Measurements from ENCODE around the gene EPHA6. TPM values are rescaled to one million over a fixed set of nuclear protein-coding genes. Genes with fewer than 3 reads are reported as not detected.

Gene EPHA6
- total and polyA plus RNA-seq, 2 donors (not counting 3 experiments of a cell fraction or from before 2014, with no cell fraction given), result not detected

DNA sequence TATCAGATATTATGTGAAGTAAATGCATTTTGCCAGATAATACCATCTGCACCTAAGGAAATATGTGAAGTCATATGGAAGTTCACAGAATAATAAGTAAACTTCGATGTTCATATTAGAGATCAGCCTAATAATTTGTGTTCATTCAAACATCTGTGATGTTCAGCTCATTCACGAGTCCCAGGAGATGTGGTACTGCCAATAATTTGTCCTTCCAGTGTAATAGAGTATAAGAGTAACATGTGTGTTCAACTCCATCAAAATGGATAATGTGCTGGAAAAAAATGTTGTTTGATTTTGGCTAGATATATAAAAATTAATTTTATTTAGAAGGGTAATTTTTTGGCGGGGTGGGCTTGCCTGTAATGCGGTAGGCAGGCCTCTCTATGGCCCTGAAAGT is 874.7 kb downstream of the EPHA6 start:
- Histone ChIP-seq H2AFZ (ENCODE audit: low read depth, low read length) (no peak overlapping the region), H3K9me3 (replicated peaks; ENCODE audit: control insufficient read depth, insufficient read depth, low read length) (no peaks in the 10 kb centered on the region), H3K4me1 (ENCODE audit: control insufficient read depth, extremely low read depth, insufficient read depth, low read length) (no peaks in the 10 kb centered on the region), H4K20me1 (replicated peaks; ENCODE audit: control insufficient read depth, extremely low read depth, insufficient read depth, low read length) (no peaks in the 10 kb centered on the region), H3K27ac (ENCODE audit: insufficient read depth, low read depth, low read length) (no peak overlapping the region), H3K9me1 (replicated peaks; ENCODE audit: control insufficient read depth, extremely low read depth, insufficient read depth, low read length) (no peaks in the 10 kb centered on the region), H3K4me2 (ENCODE audit: insufficient read depth, low read length) (no peak overlapping the region), H3K36me3 (ENCODE audit: control insufficient read depth in 2 of 2, extremely low read depth in 1 of 2, insufficient read depth in 2 of 2, low read length in 2 of 2) (no peaks in the 10 kb centered on the region), H3K4me3 (replicated peaks in 1 of 3; ENCODE audit: insufficient read depth in 1 of 3, low read depth in 1 of 3, low read length in 3 of 3) (no peak overlapping the region), H3K9ac (replicated peaks; ENCODE audit: extremely low read depth, insufficient read depth, low read length) (no peak overlapping the region), H3K27me3 (ENCODE audit: control insufficient read depth in 2 of 2, insufficient read depth in 2 of 2, low read length in 2 of 2) (no peaks in the 10 kb centered on the region), H3K79me2 (ENCODE audit: control insufficient read depth, insufficient read depth, low read length) (no peaks in the 10 kb centered on the region)
- no peak for FAIRE-seq
- dilution Hi-C loops (cut with MboI; ENCODE audit: extremely low pct_ligation_motif_present, low sequenced_read_pairs), result no loop called here
- TF ChIP-seq GATA2 (IDR thresholded peaks at IDR 0.05; ENCODE audit: insufficient read depth, insufficient read length, low read depth, low read length) (no peak), JUN (IDR thresholded peaks at IDR 0.05; ENCODE audit: borderline replicate concordance, insufficient read depth, insufficient read length, low read depth) (no peak), POLR2AphosphoS5 (IDR thresholded peaks at IDR 0.05; ENCODE audit: insufficient read depth, low read depth, low read length) (no peak), EZH2 (IDR thresholded peaks at IDR 0.05; ENCODE audit: borderline replicate concordance, low read depth, low read length, severe bottlenecking) (no peak), MYC (IDR thresholded peaks at IDR 0.05; ENCODE audit: low read depth, low read length) (no peak), FOS (IDR thresholded peaks at IDR 0.05; ENCODE audit: borderline replicate concordance, insufficient read depth, low read length) (no peak), POLR2A (IDR thresholded peaks at IDR 0.05; ENCODE audit: low read depth, low read length) (no peak)
- TF ChIP-seq, protein P1, sequence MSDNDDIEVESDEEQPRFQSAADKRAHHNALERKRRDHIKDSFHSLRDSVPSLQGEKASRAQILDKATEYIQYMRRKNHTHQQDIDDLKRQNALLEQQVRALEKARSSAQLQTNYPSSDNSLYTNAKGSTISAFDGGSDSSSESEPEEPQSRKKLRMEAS (IDR thresholded peaks at IDR 0.05; ENCODE audit: insufficient read depth, insufficient read length), result no peak
- TF ChIP-seq, protein P2, sequence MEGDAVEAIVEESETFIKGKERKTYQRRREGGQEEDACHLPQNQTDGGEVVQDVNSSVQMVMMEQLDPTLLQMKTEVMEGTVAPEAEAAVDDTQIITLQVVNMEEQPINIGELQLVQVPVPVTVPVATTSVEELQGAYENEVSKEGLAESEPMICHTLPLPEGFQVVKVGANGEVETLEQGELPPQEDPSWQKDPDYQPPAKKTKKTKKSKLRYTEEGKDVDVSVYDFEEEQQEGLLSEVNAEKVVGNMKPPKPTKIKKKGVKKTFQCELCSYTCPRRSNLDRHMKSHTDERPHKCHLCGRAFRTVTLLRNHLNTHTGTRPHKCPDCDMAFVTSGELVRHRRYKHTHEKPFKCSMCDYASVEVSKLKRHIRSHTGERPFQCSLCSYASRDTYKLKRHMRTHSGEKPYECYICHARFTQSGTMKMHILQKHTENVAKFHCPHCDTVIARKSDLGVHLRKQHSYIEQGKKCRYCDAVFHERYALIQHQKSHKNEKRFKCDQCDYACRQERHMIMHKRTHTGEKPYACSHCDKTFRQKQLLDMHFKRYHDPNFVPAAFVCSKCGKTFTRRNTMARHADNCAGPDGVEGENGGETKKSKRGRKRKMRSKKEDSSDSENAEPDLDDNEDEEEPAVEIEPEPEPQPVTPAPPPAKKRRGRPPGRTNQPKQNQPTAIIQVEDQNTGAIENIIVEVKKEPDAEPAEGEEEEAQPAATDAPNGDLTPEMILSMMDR (IDR thresholded peaks at IDR 0.05; ENCODE audit: extremely low read depth in 1 of 2, insufficient read depth in 1 of 2, low read depth in 1 of 2, low read length in 2 of 2), result no peak
- POLR2A ChIA-PET, result no interaction called here
- no TSS peak for BruUV-seq (replicated peaks)
- no peak for DNase-seq (ENCODE audit: low read depth, low spot score)
- CTCF ChIA-PET, result interaction anchor here (1.0 kb wide), 1 partner anchor 30 kb away, joined by 4 read pairs; no protein-coding TSS in a partner anchor
- intact Hi-C loops (cut with micrococcal nuclease), result no loop called here

Data from endothelial cell of umbilical vein (primary cell).